Activated CD8-positive, alpha-beta memory T cell treated with anti-CD3 and anti-CD28 coated beads, Interleukin-2, amount 10 ng/mL, durations not matched to agents 7 days and 5 days (primary cell): Measurements from ENCODE around the gene MYOM1. TPM values are rescaled to one million over a fixed set of nuclear protein-coding genes. Genes with fewer than 3 reads are reported as not detected.

ENCODE experiments used
- ATAC-seq: fragments of 150-1000 bp; cut with Tn5 transposase; one replicate; pipeline ENCODE4 v1.10.0; 2021; ENCODE audit warnings: moderate library complexity
- CTCF ChIA-PET: fragments of 350-600 bp; sonication (Branson Sonifier 250); formaldehyde crosslinking; loops from one replicate; lab custom pipeline; 2021; ENCODE audit warnings: antibody characterized with exemption; lab: Charles Lee
- DNase-seq: peaks from one replicate; pipeline ENCODE4 v3.0.0-alpha.2; 2020
- H3K27ac Mint-ChIP-seq: one replicate; pipeline ENCODE4 v1.8.0; 2021; ENCODE audit warnings: mild to moderate bottlenecking, mixed read lengths
- H3K27me3 Mint-ChIP-seq: one replicate; pipeline ENCODE4 v1.8.0; 2021; ENCODE audit warnings: mixed read lengths
- H3K36me3 Mint-ChIP-seq: one replicate; pipeline ENCODE4 v1.8.0; 2021; ENCODE audit warnings: mild to moderate bottlenecking, mixed read lengths
- H3K4me1 Mint-ChIP-seq: one replicate; pipeline ENCODE4 v1.8.0; 2021; ENCODE audit warnings: mixed read lengths
- H3K4me3 Mint-ChIP-seq: one replicate; pipeline ENCODE4 v1.8.0; 2021; ENCODE audit warnings: mild to moderate bottlenecking, moderate library complexity, mixed read lengths
- H3K9me3 Mint-ChIP-seq: one replicate; pipeline ENCODE4 v1.8.0; 2022; ENCODE audit warnings: low read depth, mixed read lengths
- total RNA-seq, 2 experiments: library from RNA; stranded (reverse); gene quantifications; one replicate each; pipeline ENCODE4 v1.2.3, GENCODE V29; 2021

The MYOM1 gene
- total RNA-seq, 2 experiments from 2014 or later: 1.6 to 3.8 TPM

DNA sequence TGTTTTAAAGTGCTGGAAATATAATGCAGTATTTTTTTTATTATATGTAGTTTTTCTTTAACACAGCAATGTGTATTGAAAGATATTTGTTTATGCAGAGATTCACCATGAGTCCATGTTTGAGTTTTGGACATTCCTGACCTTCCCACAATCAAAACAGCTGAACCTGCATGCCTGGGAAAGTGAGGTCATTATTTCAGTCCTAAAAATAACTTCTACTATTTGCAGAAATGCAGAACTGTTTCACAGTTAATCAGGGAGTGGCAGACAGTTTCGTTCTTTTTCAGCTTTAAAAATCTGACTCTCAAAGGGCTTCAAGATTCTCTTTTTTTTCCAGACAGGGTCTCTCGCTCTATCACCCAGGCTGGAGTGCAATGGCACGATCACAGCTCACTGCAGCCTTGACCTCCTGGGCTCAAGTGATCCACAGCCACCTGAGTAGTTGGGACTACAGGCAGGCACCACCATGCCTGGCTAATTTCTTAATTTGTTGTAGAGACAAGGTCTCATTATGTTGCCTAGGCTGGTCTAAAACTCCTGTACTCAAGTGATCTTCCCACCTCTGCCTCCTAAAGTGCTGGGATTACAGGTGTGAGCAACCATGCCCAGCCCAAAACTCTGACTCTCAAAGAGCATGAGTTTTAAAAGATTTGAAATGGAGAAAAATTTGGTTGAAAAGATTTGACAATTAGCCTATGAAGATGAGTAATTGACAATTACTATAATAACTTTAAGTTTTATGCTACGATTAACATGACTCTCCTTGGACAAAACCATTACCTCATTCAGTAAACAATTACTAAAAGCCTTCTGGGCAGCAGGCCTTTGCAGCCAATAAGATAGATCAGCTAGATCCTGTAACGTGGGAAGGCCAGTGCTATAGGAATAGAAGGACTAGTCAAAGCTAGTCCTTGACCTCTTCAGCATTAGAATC is 37.2 kb upstream of the MYOM1 start:
- CTCF ChIA-PET: no interaction called here

GRCh38 chr18:3255611-3256165 is 35.9 kb upstream of the MYOM1 start:
- H3K4me1 Mint-ChIP-seq: peaks cover 78% of the 10 kb centered on the region
- DNase-seq (no peak), ATAC-seq (no peak)
- no peak overlapping the region for H3K27ac Mint-ChIP-seq
- H3K4me3 Mint-ChIP-seq: no peak overlapping the region
- peaks cover 78% of the 10 kb centered on the region for H3K36me3 Mint-ChIP-seq
- CTCF ChIA-PET: interaction anchor here (0.7 kb wide), 1 partner anchor 338 kb away, joined by 3 read pairs; no protein-coding TSS in a partner anchor
- H3K27me3 Mint-ChIP-seq: no peaks in the 10 kb centered on the region
- H3K9me3 Mint-ChIP-seq: no peaks in the 10 kb centered on the region

More for the DNA sequence above, 37.2 kb upstream of the MYOM1 start:
- no peaks in the 10 kb centered on the region for H3K9me3 Mint-ChIP-seq
- DNase-seq: no peak
- H3K27ac Mint-ChIP-seq: peak overlapping the region; percentile 47
- no peak overlapping the region for H3K4me3 Mint-ChIP-seq
- H3K36me3 Mint-ChIP-seq: peaks cover 71% of the 10 kb centered on the region
- ATAC-seq: no peak
- H3K27me3 Mint-ChIP-seq: no peaks in the 10 kb centered on the region
- H3K4me1 Mint-ChIP-seq: peaks cover 72% of the 10 kb centered on the region

GRCh38 chr18:3254725-3255124 is 35.0 kb upstream of the MYOM1 start:
- no peak for ATAC-seq
- no peak for DNase-seq
- no peak overlapping the region for H3K4me3 Mint-ChIP-seq
- no peak overlapping the region for H3K27ac Mint-ChIP-seq
- CTCF ChIA-PET: interaction anchor here (0.7 to 1.1 kb wide), 2 partner anchors 339 to 412 kb away, joined by 3 to 4 read pairs; no protein-coding TSS in a partner anchor
- peaks cover 77% of the 10 kb centered on the region for H3K4me1 Mint-ChIP-seq
- H3K9me3 Mint-ChIP-seq: no peaks in the 10 kb centered on the region
- H3K27me3 Mint-ChIP-seq: no peaks in the 10 kb centered on the region
- H3K36me3 Mint-ChIP-seq: peaks cover 87% of the 10 kb centered on the region

DNA sequence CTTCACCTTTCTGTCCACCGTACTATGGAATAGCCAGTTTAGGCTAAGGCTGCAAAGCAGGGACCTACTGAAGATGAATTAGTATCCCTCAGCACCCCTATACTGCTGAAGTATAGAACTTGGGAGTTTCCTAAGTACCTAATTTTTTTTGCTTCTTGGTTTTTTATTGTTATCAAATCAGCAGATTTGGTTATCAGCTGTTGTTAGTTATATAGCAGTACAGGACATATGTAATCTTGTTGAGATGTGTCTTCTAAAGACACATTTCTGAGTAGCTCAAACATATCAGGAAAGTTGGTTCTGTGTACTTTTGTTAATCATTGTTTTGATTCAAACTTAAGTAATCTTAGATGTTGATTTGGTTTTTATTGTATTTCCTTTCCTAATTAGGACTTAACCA is 33.1 kb upstream of the MYOM1 start:
- H3K4me1 Mint-ChIP-seq: peaks cover 60% of the 10 kb centered on the region
- DNase-seq: no peak
- no peak overlapping the region for H3K4me3 Mint-ChIP-seq
- H3K9me3 Mint-ChIP-seq: no peaks in the 10 kb centered on the region
- CTCF ChIA-PET: interaction anchor here (1.4 kb wide), 1 partner anchor 8 kb away, joined by 6 read pairs; no protein-coding TSS in a partner anchor
- H3K36me3 Mint-ChIP-seq: peaks cover 87% of the 10 kb centered on the region
- peak overlapping the region; percentile 52 for H3K27ac Mint-ChIP-seq
- no peaks in the 10 kb centered on the region for H3K27me3 Mint-ChIP-seq
- ATAC-seq: no peak

- Mint-ChIP-seq H3K27ac (peak overlapping the region; percentile 61), H3K36me3 (peaks cover 81% of the 10 kb centered on the region), H3K4me3 (peak overlapping the region; percentile 64), H3K27me3 (peaks cover 4% of the 10 kb centered on the region), H3K4me1 (peaks cover 55% of the 10 kb centered on the region), H3K9me3 (no peaks in the 10 kb centered on the region)
- DNase-seq: no peak
- ATAC-seq: no peak
- CTCF ChIA-PET: interaction anchor here (1.0 to 1.4 kb wide), 2 partner anchors 9 to 46 kb away, joined by 3 to 6 read pairs; no protein-coding TSS in a partner anchor
Observed at GRCh38 chr18:3251963-3252277, 32.2 kb upstream of the MYOM1 start.

DNA sequence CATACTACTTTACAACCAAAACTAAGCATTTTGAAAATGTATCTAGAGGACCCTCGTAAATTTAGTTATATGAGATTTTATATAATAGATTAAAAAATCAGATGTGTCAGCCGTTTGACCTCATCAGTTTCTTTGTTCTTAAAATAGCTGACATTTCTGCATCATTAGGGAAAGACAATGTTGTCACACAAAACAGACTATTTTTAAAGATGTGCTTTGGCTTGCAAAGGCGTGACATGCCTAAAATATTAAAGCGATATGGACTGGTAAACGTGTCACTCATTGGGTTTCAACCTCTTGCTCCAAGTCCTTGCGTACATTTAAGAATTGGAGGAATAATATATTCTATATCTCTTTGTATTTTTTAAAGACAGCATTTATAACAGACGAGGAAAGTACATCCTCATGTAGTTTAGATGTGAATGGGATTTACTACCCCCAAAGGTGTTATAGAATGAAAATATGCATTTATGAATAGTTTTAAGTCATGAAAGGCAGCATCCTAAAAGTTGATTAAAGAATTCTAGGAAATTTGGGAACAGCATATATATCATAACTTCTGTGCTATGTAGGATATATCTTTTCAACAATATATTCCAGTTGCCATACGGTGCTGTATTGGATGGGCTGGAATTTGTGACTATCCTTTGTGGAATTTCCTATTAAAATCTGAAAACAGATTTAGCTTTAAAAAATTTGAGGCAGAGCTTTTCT is 31.6 kb upstream of the MYOM1 start:
- Mint-ChIP-seq H3K4me3 (peak overlapping the region; percentile 64), H3K9me3 (no peaks in the 10 kb centered on the region), H3K27me3 (peaks cover 4% of the 10 kb centered on the region), H3K27ac (peak overlapping the region; percentile 61), H3K36me3 (peaks cover 77% of the 10 kb centered on the region), H3K4me1 (peaks cover 52% of the 10 kb centered on the region)
- CTCF ChIA-PET: interaction anchor here (1.0 to 1.9 kb wide), 4 partner anchors 9 to 257 kb away, joined by 3 to 7 read pairs (median 6); no protein-coding TSS in a partner anchor
- DNase-seq (no peak), ATAC-seq (no peak)

DNA sequence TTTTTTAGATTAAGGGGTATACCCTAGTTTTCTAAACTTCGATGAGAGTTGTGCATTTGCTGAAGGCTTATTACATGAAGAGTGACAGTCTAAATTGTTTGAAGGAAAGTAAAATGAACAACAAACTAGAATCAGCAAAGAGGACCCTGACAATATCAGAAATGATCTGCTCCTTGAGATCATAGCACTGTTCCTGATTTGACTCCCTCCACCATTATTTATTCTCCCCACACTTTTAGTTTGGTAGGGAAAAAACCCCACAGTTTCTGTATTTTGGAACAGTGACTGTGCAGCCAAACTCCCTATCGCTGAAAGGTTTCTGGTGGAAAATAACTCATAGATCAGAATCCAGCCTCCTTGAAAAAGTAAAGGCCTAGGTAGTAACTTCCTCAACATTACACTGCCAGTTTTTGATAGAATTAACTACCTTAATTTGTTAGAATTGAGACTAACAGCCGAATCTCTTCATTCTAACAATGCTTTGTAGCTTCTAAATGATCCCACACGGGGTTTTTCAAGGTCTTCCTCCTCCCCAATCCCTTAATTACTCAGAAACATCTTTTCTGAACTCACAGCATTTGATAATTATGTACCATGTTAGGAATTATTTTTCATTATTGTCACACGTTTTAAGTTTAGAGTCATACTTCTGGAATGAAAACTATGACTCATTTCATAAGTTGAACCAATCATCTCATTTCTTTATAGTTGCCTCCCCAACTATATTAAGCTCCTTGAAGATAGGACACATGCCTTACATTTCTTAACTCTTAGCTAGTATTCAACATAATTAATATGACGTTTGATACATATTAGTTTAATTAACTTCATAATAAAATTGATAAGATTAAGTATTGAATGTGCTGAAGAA is 30.7 kb upstream of the MYOM1 start:
- Mint-ChIP-seq H3K4me1 (peaks cover 51% of the 10 kb centered on the region), H3K27me3 (peaks cover 4% of the 10 kb centered on the region), H3K4me3 (peak overlapping the region; percentile 92), H3K36me3 (peaks cover 69% of the 10 kb centered on the region), H3K9me3 (no peaks in the 10 kb centered on the region), H3K27ac (peak overlapping the region; percentile 99)
- CTCF ChIA-PET: interaction anchor here (1.1 to 3.6 kb wide), 3 partner anchors 10 to 256 kb away, joined by 6 to 14 read pairs (median 7); no protein-coding TSS in a partner anchor
- ATAC-seq: no peak
- DNase-seq: no peak

DNA sequence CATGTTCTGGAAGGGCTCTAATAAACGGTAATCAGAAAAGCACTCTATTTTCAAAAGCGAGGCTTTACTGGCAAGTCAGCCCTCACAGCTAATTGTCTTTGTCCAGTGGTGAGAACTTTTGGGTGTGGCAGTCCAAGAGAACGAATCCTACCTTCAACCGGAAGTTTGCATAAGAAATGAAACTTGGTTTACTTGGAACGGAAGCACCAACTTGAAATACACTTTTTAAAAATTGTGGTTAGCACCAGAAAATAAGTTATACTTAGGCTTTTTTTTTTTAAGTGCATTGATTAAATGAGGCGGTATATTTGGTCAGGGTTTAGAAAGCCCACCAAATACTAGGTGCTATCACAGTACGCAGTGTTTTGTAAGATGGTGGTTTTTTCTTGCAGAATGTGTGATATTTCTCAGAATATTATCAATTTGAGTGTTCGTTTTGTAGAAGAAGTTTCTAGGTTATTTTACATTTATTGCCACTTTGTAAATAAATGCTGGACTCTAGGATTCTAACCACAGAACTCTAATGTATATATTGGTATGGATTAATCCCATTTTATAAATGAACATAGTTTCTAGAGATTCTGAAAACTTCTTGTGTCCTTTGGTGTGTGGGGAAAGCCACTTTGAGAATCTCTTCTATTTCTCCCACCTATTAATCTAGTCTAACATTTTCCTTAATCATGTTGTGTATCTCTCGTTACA is 29.0 kb upstream of the MYOM1 start:
- DNase-seq (peak; percentile 69), ATAC-seq (no peak)
- no peaks in the 10 kb centered on the region for H3K9me3 Mint-ChIP-seq
- H3K27ac Mint-ChIP-seq: peak overlapping the region; percentile 99
- H3K4me1 Mint-ChIP-seq: peaks cover 48% of the 10 kb centered on the region
- peaks cover 55% of the 10 kb centered on the region for H3K36me3 Mint-ChIP-seq
- H3K27me3 Mint-ChIP-seq: peaks cover 4% of the 10 kb centered on the region
- peak overlapping the region; percentile 92 for H3K4me3 Mint-ChIP-seq
- CTCF ChIA-PET: interaction anchor here (0.8 to 4.0 kb wide), 5 partner anchors 12 to 288 kb away, joined by 3 to 30 read pairs (median 4); no protein-coding TSS in a partner anchor

- no peaks in the 10 kb centered on the region for H3K9me3 Mint-ChIP-seq
- H3K4me1 Mint-ChIP-seq: peaks cover 43% of the 10 kb centered on the region
- ATAC-seq: no peak
- H3K27ac Mint-ChIP-seq: peak overlapping the region; percentile 99
- no peak for DNase-seq
- CTCF ChIA-PET: interaction anchor here (0.8 to 4.9 kb wide), 8 partner anchors 13 to 288 kb away, joined by 3 to 40 read pairs (median 14); no protein-coding TSS in a partner anchor
- peak overlapping the region; percentile 92 for H3K4me3 Mint-ChIP-seq
- H3K27me3 Mint-ChIP-seq: peaks cover 4% of the 10 kb centered on the region
- H3K36me3 Mint-ChIP-seq: peaks cover 50% of the 10 kb centered on the region
Observed at GRCh38 chr18:3248062-3248657, 28.4 kb upstream of the MYOM1 start.

DNA sequence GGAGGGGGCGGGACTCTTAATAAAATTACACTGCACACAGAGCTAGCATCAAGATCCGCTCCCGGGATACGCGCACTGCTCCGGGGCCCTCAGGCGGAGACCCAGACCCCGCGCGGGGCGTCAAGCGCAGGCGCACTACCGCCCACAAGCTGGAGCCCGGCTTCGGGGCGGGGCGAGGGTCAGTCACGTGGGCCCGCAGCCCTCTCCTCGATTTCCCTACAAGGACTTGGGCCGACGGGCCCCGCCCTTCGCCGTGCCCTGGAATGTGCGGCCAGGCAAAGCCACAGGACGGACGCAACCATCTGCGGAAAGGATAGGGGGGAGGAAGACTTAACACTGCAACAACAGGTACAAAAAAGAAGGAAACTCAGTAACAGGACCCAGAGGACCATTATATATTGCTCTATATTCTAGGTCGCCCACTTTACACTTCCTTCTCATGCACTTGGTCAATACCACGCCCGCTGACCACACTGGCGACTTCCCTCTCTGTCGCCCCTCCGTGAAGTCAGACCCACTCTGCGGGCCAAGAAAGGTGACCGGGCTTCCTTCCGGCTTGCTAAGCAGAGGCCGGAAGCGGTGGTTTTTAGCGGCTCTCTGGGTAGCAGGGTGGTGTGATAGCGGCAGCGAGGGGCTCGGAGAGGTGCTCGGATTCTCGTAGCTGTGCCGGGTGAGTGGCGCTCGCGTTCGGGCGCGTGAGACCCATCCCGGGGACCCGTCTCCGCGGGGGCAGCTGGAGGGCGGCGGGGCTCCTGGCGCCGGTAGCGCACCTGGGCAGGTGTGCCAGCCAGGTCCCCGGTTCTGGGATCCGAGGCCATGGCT is 27.7 kb upstream of the MYOM1 start, which contains the start of gene MYL12A:
MYL12A (plus strand) TSS at position 562 of the 822 bp plus-strand sequence. CDS start 5,447 bp downstream, outside the sequence.
- ATAC-seq (peak; percentile 74), DNase-seq (peak; percentile 98)
- CTCF ChIA-PET: interaction anchor here (0.7 to 4.9 kb wide), 16 partner anchors 17 to 592 kb away, joined by 3 to 40 read pairs (median 4); partner anchors contain the start of gene SMCHD1
- H3K36me3 Mint-ChIP-seq: peaks cover 43% of the 10 kb centered on the region
- peaks cover 4% of the 10 kb centered on the region for H3K27me3 Mint-ChIP-seq
- H3K4me1 Mint-ChIP-seq: peaks cover 36% of the 10 kb centered on the region
- no peaks in the 10 kb centered on the region for H3K9me3 Mint-ChIP-seq
- H3K4me3 Mint-ChIP-seq: peak within 1 kb of the TSS; percentile 92
- H3K27ac Mint-ChIP-seq: peak within 1 kb of the TSS; percentile 99
